Stimulated activated CD8-positive, alpha-beta memory T cell treated with anti-CD3 and anti-CD28 coated beads, Interleukin-4, amount 100 ng/mL, for 4 hours (primary cell): Measurements from ENCODE around the gene RASSF4.

ENCODE experiments used
- DNase-seq, 2 donors: peaks; one replicate each; pipeline ENCODE4 v3.0.0-alpha.2; 2020; ENCODE audit warnings: low read depth in 2 of 2, low spot score in 1 of 2

RASSF4 gene

DNA sequence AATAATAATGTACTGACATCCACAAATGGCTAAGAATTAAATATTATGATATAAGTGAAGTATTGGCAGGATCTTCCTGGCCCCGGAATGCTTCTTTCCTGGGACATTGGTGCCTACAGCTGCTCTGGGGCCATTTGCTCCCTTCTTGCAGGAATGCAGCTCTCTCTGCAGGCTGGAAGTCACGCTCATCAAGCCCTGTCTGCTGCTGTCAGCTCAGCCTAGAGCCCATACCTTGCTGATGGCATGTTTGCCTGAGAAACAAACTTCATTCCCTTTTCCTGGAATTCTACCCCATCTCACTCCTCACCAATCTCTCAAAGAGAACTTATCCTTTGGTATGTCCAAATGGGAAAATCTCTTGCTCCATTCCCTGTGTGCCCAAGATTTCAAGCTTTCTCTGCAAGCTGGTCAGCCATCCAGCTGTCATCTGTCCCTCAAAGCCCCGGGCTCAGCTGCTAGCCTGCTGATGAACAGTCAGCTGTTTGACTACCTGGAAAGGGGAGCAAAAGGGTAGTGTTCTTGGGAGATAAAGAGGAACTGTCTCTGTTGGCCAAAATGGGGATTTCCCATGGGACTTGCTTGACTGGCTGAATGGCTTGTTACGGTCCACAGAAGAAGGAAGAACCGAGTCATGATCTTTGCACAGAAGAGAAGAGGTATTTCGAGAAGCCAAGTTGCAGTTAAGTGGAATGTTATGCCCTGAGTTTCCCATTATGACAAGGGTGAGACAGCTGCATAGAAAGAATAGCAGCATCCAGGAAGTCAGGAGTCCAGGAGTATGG, 12.0 kb upstream of the RASSF4 start:
- no peak for DNase-seq

GRCh38 chr10:44948642-44949041, 11.0 kb upstream of the RASSF4 start:
- no peak for DNase-seq

DNA sequence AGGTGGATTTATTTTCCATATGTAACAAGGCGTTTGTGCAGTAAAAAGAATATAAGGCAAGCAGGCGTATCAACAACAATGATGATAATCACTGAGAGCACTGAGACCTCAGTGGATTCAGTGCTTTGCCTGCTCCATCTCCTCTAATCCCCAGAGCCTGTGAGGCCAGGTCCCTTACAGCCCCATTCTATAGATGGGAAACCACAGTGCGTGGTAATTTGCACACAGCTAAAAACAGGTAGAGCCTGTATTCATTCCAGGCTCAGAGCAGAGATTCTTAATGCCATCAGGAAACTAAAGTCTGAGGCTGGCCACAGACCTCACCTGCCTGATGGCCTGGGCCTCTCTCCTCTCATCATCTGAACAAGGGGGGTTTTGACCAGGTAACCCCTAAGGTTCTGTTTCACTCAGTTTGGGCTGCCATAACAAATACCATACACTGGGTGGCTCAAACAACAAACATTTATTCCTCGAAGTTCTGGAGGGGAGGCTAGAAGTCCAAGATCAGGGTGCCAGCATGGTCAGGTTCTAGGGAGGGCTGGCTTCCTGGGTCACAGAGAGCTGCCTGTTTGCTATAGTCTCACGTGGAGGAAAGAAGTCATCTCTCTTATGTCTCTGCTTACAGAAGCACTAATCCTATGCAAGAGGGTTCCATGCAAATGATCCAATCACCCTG, 10.3 kb upstream of the RASSF4 start:
- no peak for DNase-seq

- DNase-seq: no peak
Measured at GRCh38 chr10:44949915-44950314, 9.7 kb upstream of the RASSF4 start.

GRCh38 chr10:44950326-44951225, 9.0 kb upstream of the RASSF4 start:
- DNase-seq: no peak

- no peak for DNase-seq
Measured at GRCh38 chr10:44951576-44952226, 7.9 kb upstream of the RASSF4 start.

- DNase-seq: no peak
Measured at GRCh38 chr10:44952779-44953231, 6.8 kb upstream of the RASSF4 start.

DNA sequence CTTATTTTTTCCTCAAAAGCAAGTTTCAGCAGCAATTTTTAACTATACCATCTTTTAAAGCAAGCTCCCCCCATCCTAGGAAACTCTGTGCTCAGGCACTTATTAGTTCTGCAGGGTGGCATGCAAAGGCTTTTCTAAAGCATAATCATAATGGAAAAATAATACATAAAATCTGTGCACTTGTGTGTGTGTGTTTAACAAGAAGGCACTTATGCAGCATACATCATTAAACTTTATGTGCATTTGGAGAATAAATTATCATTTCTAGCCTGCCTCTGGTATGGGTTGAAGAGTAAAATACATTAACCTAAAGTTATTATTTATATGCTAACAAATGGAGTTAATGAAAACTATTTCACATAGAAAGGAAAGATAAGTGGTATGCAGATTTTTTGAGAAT, 5.6 kb upstream of the RASSF4 start:
- DNase-seq: no peak

GRCh38 chr10:44954962-44955361, 4.6 kb upstream of the RASSF4 start:
- no peak for DNase-seq

- no peak for DNase-seq
Measured at GRCh38 chr10:44955413-44956070, 4.1 kb upstream of the RASSF4 start.

DNA sequence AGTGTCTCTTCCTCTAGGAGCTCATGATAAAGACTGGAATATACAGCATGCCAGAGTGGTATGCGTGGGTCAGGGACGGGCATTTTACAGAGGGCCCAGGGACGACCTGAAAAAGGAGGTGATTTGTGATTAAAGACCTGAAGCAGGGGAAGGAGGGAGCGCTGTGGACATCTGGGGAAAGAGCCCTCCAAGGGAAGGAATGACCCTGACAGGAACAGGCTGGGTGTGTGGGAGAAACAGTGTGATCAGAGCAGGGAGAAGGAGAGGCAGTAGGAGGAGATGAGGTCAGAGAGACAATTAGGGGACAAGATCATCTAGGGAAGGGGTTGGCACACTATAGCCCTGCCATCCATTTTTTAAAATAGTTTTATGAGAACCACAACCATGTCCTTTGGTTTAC, 3.4 kb upstream of the RASSF4 start:
- no peak for DNase-seq

DNA sequence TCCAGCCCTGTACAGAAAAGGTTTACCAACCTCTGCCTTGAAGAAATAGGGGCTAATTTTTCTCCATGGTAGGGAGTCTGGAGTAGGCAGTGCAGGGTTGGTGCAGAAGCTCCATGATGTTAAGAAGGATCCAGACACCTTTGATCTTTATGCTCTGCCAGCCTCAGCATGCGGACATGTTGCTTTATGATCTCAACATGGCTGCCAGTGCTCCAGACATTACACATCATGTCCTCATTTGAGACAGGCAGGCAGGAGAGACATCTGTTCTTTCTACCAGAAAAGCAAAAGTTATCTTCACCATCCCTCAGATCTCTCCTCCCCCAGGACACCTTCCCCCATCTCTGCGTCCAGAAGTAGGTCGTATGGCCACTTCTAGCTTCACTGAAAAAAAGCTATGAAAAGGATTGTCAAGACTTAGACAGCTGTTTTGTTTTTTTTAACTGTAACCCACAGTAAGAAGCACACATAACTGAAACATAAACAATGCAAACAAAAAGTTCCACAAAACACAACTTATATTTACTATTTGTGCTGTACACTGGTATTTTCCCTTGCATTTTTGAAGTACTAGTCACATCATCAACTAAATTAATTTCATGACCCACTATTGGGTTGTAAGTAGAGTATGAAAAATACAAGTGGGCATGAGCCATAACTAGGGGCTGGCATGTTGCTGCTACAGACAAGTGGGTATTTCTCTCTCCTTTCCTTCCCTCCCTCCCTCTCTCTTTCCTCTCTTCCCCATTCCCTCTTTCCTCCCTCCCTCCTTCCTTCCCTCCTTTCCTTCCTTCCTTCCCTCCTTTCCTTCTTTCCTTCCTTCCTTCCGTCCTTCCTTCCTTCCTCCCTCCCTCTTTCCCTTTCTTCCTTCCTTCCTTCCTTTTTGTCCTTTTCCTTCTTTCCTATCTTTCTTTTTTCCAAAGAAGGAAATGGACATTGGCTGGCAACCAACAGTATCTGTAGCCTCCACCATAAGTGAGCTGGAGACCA, 2.6 kb upstream of the RASSF4 start:
- DNase-seq: no peak

- DNase-seq: no peak
Measured at GRCh38 chr10:44958196-44958897, 1.3 kb upstream of the RASSF4 start.

DNA sequence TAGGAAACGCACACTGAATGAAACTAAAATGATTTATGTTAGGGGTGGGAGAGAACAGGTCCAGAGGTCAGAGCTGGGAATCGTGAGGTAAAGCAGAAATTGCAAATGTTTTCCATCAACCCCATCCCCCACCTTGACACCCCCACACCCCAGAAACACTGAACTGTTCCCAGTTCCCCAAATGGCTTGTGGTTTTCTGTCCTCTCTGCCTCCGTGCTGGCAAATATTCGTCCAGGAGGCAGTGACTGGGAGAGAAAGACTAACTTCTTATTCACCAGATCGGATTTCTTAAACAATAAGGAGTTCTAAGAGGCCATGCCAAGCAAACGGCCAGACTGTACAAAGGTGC, 730 bp upstream of the RASSF4 start:
- no peak for DNase-seq

DNA sequence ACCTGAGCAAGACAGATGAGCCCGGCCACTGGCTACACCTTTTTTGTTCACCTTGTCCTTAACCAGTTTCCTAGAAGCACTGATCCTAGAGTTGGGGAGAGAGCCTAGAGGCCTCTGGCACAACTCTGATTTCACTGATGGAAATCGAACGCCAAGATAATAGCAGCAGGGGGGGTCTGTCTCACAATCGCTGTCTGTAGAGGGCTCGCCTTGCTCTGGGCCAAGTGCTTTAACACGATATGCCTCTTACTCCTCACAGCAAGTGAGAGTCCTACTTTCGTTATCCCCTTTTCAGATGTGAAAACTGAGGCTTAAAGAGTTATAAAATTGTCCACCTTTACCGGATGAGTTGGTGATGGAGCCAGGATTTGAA, 472 bp downstream of the RASSF4 start:
- no peak for DNase-seq

- DNase-seq: no peak
Measured at GRCh38 chr10:44960482-44961229, 1.1 kb downstream of the RASSF4 start.

- DNase-seq: no peak
Measured at GRCh38 chr10:44961230-44961571, 1.6 kb downstream of the RASSF4 start.
